NCI-H2107 treated with DMSO at 0.1 percent for 48 hours (cell line): ENCODE measurements around the gene COL26A1.
"Not testable (repeated sequence)": the region's sequence is repeated elsewhere in the genome, so short reads cannot be mapped to it uniquely, and the experiment has no call there.

Source experiments
- DNase-seq: peaks from one replicate; lab custom pipeline; 2025; ENCODE audit not compliant: unreplicated experiment; lab: John Stamatoyannopoulos, UW

COL26A1 gene

DNA sequence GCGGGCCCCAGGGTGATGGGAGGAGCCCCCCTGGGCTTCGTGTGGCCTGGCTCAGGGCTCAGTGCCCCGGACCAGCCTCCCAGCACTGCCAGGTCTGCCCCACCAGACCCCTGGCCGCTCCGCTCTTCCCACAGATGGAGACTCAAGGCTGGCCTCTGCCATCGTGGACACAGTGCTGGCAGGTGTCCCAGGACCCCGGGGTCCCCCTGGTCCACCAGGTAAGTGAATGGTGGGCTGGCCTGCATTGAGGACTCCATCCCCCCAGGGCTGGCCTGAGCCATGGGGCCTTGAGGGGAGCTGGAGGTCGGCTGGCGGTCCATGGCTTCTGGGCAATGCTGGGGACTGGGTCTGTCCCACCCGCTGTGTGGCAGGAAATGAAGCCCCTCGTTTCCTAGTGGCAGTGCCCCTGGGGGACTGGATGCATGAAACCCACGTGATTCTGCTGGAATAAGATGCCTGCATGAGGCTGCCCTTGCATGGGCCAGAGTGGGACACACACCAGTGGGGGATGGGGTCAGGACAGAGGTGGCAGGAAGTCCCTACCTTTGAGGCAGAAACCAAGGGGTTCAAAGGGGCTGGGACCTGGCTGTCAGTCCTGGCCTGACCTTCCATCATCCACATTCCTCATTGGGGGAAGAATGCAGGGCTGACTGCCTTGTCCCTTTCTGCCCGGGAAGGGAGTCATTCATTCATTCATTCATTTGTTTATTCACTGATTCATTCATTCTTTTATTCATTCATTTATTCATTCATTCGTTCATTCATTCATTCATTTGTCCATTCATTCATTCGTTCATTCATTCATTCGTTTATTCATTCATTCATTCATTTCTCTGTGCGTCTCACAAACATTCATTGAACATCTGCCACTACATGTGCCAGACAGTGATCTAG is 184.6 kb downstream of the COL26A1 start:
- no peak for DNase-seq

- DNase-seq: no peak
Observed at GRCh38 chr7:101547916-101548661, 185.4 kb downstream of the COL26A1 start.

DNA sequence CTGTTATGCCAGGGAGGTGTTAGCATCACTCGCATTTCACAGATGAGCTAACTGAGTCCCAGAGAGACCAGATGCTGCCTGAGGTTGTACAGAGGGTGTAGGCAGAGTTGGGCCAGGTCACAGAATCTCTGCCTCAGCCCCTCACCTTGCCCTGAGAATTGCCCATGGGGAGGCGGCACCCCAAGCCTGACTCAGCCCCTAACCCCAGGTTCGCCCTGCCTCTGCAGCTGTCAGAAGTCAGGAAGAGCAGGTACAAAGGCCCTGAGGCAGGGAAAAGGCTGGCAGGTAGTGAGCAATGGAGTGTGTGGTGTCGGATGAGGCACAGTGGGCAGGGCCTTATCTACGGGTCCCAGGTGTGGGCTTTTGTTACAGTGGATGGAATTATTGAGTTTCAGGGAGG is 187.1 kb downstream of the COL26A1 start:
- no peak for DNase-seq

GRCh38 chr7:101550641-101551541 is 188.2 kb downstream of the COL26A1 start:
- DNase-seq: no peak

GRCh38 chr7:101553018-101553770 is 190.5 kb downstream of the COL26A1 start:
- DNase-seq: no peak

DNA sequence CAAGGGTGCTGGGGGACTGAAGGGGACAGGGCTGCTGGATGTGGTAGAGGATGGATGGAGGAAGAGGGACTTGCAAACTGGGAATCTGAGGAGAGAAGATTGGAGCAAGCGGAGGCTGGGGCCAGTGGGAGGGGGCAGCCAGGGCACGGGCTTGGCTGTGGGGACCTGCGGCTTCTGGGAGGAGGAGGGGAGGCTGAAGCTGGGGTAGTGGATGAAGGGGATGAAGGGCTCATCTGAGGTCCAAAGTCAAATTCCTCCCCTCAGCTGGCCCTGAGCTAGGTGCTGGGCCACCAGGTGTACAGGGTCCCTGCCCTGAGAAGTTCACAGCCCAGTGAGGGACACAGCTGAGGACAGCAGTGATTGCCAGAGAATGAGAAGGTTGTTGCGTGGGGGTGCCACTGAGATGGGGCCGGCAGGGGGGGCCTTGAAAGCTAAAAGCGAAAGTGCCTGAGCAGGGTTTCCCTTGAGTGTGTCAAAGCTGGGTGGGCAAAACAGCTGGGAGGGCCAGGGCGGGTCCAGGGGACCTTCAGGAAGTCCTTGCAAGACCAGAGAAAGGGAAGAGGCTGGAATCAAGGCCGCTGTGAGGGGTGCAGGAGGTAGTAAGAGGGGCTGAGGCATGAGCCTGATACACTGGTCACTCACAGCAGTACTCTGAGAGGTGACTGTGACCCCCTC is 191.2 kb downstream of the COL26A1 start:
- no peak for DNase-seq

DNA sequence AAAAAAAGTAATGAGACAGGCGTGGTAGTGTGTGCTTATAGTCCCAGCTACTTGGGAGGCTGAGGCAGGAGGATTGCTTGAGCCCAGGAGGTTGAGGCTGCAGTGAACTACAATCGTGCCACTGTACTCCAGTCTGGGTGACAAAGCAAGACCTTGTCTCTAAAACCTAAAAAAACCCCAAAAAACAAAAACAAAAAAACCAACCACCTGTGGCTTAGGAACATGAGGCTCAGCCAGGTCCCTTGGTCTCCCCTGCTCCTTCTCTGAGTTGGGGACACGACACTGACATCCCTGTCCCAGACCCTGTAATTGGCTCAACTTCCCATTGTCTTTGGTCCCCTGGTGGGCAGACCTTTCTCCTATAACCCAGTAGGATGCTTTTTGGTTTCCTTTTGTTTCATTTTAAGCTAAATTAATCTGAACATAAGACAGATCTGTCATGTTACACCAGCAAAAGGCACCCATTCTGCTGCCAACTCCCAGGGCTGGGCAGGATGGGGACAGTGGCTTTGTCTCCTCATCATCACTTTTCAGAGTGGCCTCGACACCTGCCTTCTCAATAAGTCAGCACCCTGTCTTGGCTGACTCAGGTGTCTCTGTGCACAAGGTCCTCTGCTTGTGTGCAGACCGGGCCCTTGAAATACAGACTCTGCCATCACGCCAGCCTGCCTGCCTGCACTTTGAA is 192.1 kb downstream of the COL26A1 start:
- DNase-seq: no peak

- no peak for DNase-seq
Observed at GRCh38 chr7:101555269-101555920, 192.7 kb downstream of the COL26A1 start.

DNA sequence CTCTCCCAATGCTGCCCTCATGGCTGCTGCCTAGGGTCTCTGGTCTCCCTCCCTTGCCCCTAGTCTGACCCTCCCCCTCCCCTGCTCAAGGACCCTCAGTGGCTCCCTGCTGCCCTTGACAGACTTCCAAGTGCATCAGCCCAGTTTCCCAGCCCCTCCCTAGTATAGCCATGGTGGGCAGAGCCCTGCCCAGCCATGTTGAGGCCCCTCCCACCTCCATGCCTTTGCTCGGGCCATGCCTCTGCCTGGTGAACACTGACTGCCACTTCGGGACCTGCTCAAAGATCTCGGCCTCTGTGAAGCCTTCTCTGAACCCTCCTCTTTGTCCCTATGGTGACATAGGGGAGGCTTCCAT is 193.2 kb downstream of the COL26A1 start:
- DNase-seq: no peak

DNA sequence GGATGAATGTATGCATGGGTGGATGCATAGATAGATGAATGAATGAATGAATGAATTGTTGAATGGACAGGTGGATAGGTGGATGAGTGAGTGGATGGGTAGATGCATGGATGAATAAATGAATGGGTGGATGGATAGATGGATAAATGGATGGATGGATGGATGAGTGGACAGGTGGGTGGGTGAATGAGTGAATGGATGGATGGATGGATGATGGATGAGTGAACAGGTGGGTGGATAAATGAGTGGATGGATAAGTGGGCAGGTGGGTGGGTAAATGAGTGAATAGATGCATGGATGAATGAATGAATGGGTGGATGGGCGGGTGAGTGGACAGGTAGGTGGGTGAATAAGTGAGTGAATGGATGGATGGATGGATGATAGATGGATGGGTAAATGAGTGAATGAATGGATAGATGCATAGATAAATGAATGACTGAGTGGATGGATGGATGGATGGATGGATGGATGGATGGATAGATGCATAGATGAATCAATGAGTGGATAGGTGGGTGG is 193.8 kb downstream of the COL26A1 start:
- DNase-seq: no peak

DNA sequence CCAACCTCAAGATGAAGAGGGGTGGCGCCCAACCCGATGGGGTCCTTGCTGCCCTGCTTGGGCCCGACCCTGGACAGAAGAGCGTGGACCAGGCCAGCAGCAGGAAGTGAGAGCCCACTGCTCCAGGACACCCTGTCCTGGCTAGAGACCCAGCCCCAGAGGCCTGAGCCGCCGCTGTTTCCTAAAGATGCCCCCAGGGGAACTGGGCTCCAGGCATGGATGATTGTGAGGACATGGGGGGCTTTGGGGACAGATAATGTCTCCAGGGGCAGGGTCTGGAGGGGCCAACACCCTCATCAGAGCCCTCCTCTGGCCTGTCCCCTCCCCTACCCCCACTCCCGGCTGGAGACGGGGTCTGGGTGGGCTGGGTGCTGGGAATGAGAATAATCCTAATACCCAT is 194.7 kb downstream of the COL26A1 start:
- DNase-seq: no peak

GRCh38 chr7:101557978-101558741 is 195.5 kb downstream of the COL26A1 start:
- DNase-seq: no peak

DNA sequence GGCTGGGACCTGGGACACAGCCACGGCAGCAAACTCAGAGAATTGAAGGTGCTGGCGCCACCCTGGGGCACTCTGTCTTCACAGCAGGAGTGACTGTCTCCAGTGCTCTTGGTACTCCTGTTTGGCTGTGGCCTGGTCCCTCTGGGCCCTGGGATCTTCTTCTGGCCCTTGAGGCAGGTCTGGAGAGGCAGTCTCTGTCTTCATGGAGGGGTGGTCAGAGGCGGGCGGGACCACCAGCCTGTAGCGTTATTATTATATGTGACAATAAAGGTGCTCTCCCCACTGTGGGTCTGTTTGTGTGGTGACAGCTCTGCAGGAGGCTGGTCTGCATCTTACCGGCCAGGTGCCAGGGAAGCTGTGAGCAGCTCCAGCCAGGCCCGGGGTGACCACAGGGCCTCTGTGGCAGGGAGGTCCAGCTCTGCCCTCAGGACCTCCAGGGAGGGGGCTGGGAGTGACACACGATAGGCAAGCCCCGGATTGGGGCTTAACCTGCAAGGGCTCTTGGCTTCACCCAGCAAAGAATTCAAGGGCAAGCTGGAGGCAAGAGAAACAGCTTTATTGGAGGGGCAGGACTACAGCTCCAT is 196.2 kb downstream of the COL26A1 start:
- DNase-seq: no peak

DNA sequence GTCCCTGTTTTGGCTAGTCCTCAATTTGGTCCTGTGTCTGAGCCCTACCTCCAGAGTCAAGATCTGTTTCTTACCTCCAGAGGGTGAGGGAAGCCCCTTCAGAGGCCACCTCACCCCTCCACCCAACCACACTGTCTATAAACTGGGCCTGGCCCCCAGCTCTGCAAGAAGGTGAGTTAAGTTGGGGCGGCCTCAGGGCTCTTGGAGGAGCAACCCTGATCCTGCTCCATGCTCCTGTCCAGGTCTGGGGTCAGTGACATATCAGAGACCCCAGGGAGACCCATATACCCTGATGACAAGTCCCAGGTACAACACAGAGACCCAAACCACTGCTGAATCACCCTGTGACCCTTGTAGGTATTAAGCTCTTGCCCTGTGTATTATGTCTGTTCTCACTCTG is 196.9 kb downstream of the COL26A1 start:
- DNase-seq: no peak

GRCh38 chr7:101560021-101560420 is 197.3 kb downstream of the COL26A1 start:
- not testable (repeated sequence) for DNase-seq

DNA sequence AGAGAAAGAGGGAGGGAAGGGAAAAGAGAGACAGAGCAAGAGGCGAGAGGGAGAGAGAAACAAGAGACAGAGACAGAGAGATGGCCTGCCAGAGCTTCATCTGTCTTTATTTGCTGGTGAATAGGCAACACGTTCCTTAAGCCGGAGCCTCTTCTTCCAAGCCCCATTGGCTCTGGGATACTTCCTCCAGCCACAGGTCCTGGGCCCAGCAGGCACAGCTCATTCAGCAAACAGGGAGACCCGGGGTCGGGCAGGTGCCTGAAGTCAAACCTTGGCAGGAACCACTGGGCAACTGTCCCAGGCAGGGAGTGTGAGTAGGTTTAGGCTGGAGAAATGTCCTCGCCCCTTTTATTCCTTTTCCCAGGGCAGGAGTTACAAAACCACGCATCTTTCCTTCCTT is 198.2 kb downstream of the COL26A1 start:
- DNase-seq: no peak

GRCh38 chr7:101561293-101561692 is 198.6 kb downstream of the COL26A1 start:
- DNase-seq: not testable (repeated sequence)
